ENCODE measurements around the gene ARHGEF25.

DNA sequence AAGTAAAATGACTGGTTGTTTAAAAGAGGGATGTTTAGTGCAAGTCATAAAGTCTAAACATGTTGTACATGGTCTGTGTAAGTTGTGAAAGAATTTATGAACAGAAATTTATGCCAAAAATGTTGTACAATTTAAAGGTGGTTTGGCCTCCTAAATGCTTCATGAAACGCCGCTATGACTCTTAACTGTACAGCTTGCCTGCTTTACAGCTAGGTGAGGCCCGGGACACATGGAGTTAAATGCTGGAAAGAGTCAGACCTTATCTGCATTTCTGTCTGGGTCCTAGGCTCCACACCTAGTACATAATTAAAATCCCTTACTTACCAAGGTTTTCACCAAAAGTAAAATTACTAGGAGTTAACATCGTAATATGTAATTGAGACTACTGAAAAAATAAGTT, 50.1 kb downstream of the ARHGEF25 start:
- TF ChIP-seq, protein P1, sequence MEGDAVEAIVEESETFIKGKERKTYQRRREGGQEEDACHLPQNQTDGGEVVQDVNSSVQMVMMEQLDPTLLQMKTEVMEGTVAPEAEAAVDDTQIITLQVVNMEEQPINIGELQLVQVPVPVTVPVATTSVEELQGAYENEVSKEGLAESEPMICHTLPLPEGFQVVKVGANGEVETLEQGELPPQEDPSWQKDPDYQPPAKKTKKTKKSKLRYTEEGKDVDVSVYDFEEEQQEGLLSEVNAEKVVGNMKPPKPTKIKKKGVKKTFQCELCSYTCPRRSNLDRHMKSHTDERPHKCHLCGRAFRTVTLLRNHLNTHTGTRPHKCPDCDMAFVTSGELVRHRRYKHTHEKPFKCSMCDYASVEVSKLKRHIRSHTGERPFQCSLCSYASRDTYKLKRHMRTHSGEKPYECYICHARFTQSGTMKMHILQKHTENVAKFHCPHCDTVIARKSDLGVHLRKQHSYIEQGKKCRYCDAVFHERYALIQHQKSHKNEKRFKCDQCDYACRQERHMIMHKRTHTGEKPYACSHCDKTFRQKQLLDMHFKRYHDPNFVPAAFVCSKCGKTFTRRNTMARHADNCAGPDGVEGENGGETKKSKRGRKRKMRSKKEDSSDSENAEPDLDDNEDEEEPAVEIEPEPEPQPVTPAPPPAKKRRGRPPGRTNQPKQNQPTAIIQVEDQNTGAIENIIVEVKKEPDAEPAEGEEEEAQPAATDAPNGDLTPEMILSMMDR (IDR thresholded peaks at IDR 0.05) = no peak
- TF ChIP-seq POLR2A (IDR thresholded peaks at IDR 0.05) = no peak
- TF ChIP-seq POLR2AphosphoS5 (IDR thresholded peaks at IDR 0.05) = no peak

All from upper lobe of left lung (tissue), 4 donors.